ENCODE data around the gene GPR65.
"Not testable (repeated sequence)": the region's sequence is repeated elsewhere in the genome, so short reads cannot be mapped to it uniquely, and the experiment has no call there.

The GPR65 gene

GRCh38 chr14:88008039-88008742 is 3.3 kb downstream of the GPR65 start:
- no peak for TF ChIP-seq JUND (IDR thresholded peaks at IDR 0.05; ENCODE audit: low read depth)
- DNase-seq (ENCODE audit: low read depth in 1 of 2, low spot score in 1 of 2) = no peak
- in situ Hi-C loops (cut with HindIII; ENCODE audit: low pct_unique_long_range_greater_than_20kb, low sequenced_read_pairs) = no loop called here

GRCh38 chr14:88009486-88009885 is 4.6 kb downstream of the GPR65 start:
- in situ Hi-C loops (cut with HindIII; ENCODE audit: low pct_unique_long_range_greater_than_20kb, low sequenced_read_pairs) = no loop called here
- DNase-seq (ENCODE audit: low read depth in 1 of 2, low spot score in 1 of 2) = peak in 1 of 2 experiments; percentile 14

GRCh38 chr14:88010331-88010730 is 5.4 kb downstream of the GPR65 start:
- peak; percentile 30; the same call in 1 of the 2 replicates for TF ChIP-seq JUND (IDR thresholded peaks at IDR 0.05; ENCODE audit: low read depth)
- DNase-seq (ENCODE audit: low read depth in 1 of 2, low spot score in 1 of 2) = peak in 1 of 2 experiments; percentile 83
- in situ Hi-C loops (cut with HindIII; ENCODE audit: low pct_unique_long_range_greater_than_20kb, low sequenced_read_pairs) = no loop called here

More at GRCh38 chr14:88009486-88009885, 4.6 kb downstream of the GPR65 start:
- no peak for TF ChIP-seq JUND (IDR thresholded peaks at IDR 0.05; ENCODE audit: low read depth)

DNA sequence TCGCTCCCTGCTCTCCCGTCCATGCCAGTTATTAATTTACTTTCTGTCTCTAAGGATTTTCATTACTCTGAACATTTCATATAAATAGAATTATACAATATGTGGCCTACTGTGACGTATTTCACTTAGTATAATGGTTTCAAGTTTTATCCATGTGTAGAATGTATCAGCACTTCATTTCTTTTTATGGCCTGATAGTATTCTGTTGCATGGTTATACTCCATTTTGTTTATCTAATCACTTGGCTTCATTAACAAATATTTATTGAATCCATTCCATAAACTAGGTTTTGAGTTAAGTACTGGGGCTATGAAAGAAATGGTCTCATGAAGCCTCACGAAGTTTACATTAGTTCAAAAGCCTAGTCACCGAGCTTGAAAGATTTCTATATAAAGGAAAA is 7.6 kb downstream of the GPR65 start:
- TF ChIP-seq JUND (IDR thresholded peaks at IDR 0.05; ENCODE audit: low read depth) = no peak
- DNase-seq (ENCODE audit: low read depth in 1 of 2, low spot score in 1 of 2) = no peak
- in situ Hi-C loops (cut with HindIII; ENCODE audit: low pct_unique_long_range_greater_than_20kb, low sequenced_read_pairs) = no loop called here

- DNase-seq (ENCODE audit: low read depth in 1 of 2, low spot score in 1 of 2) = peak; percentile 55 to 88
- in situ Hi-C loops (cut with HindIII; ENCODE audit: low pct_unique_long_range_greater_than_20kb, low sequenced_read_pairs) = no loop called here
- TF ChIP-seq JUND (IDR thresholded peaks at IDR 0.05; ENCODE audit: low read depth) = no peak
These were observed 8.9 kb downstream of the GPR65 start for GRCh38 chr14:88013750-88014349.

DNA sequence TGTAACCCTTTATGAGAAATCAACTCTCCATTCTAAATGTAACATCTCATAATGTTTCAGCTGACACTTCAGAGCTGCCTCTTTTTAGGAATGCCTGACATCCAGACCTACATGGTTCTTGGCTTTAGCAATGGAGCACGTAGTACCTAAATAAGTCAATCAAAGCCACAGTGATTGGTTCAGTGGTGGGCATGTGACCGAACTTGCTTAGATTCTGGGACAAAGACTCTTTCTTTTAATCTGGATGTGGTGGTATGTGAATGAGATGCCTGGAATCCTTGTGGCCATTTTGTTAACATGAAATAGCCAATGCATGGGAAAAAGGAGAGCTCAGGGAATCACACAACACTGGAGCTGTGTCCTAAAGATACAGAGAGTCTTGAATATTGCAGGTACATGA is 11.8 kb downstream of the GPR65 start:
- TF ChIP-seq JUND (IDR thresholded peaks at IDR 0.05; ENCODE audit: low read depth) = no peak
- no peak for DNase-seq (ENCODE audit: low read depth in 1 of 2, low spot score in 1 of 2)
- in situ Hi-C loops (cut with HindIII; ENCODE audit: low pct_unique_long_range_greater_than_20kb, low sequenced_read_pairs) = no loop called here

- in situ Hi-C loops (cut with HindIII; ENCODE audit: low pct_unique_long_range_greater_than_20kb, low sequenced_read_pairs) = no loop called here
- no peak for TF ChIP-seq JUND (IDR thresholded peaks at IDR 0.05; ENCODE audit: low read depth)
- no peak for DNase-seq (ENCODE audit: low read depth in 1 of 2, low spot score in 1 of 2)
These were observed 12.6 kb downstream of the GPR65 start for GRCh38 chr14:88017535-88017934.

DNA sequence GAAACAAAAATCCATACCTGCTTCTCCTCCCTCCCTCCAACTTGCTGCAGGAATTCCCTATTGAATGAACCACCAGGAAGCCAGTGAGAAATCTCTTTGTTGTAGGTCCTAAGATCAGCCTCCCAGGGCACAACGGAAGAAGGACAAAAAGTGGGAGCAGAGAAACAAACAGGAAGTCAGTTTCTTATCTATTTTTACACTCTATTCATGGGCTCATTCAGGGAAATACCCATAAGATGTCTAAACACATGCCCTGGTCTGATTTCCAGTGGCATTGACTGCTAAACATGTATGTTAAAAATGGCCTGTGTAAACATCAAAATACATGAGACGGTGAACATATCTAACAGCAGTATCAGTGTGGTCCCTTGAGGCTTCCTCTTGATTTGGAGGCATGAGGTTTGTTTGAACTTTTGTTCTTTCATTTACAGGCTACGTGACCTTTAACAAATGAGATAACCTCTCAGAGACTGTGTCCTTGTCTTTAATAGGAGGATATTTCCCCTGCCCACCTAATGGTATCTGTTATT is 18.8 kb downstream of the GPR65 start:
- TF ChIP-seq JUND (IDR thresholded peaks at IDR 0.05; ENCODE audit: low read depth) = no peak
- in situ Hi-C loops (cut with HindIII; ENCODE audit: low pct_unique_long_range_greater_than_20kb, low sequenced_read_pairs) = no loop called here
- no peak for DNase-seq (ENCODE audit: low read depth in 1 of 2, low spot score in 1 of 2)

GRCh38 chr14:88024252-88025086 is 19.5 kb downstream of the GPR65 start:
- in situ Hi-C loops (cut with HindIII; ENCODE audit: low pct_unique_long_range_greater_than_20kb, low sequenced_read_pairs); DNase-seq (ENCODE audit: low read depth in 1 of 2, low spot score in 1 of 2): not testable (repeated sequence)

DNA sequence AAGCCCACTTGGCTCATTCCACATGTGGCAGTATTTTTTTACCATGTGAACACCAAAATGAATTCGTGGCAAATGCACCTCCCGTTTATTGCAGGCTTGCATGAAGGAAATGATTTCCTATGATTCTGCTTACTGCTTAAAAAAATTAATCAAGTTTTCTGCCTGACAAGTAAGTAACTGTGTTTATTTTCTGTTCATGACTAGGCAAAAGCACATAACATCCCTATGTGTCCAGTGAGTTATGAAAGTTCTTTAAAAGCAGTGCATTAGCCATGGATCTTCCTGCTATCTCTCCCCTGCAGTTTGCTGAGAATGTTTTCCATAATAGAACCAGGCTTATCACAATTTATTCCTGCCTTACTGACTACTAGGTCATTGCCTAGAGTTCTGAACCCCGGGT is 20.4 kb downstream of the GPR65 start:
- no peak for DNase-seq (ENCODE audit: low read depth in 1 of 2, low spot score in 1 of 2)
- no peak for TF ChIP-seq JUND (IDR thresholded peaks at IDR 0.05; ENCODE audit: low read depth)
- in situ Hi-C loops (cut with HindIII; ENCODE audit: low pct_unique_long_range_greater_than_20kb, low sequenced_read_pairs) = no loop called here

DNA sequence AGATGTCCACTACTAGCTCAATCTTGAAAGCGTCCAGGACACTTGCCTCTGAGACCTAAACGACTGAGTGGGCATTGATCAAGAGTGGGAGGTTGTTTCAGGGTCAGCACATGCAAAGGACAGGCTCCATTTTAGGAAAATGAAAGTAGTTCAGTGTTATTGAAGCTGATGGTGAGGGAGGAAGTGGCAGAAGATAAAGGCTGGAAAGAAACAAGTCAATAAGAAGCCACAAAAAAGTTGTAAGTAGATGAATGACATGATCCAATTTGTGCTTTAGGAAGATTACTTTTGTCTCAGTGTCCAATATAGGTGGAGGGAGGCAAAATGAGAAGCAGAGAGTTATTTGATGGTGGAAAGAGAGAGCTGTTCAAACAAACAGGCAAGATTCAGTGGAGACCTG is 22.0 kb downstream of the GPR65 start:
- DNase-seq (ENCODE audit: low read depth in 1 of 2, low spot score in 1 of 2) = no peak
- in situ Hi-C loops (cut with HindIII; ENCODE audit: low pct_unique_long_range_greater_than_20kb, low sequenced_read_pairs) = no loop called here
- no peak for TF ChIP-seq JUND (IDR thresholded peaks at IDR 0.05; ENCODE audit: low read depth)

- no peak for DNase-seq (ENCODE audit: low read depth in 1 of 2, low spot score in 1 of 2)
- TF ChIP-seq JUND (IDR thresholded peaks at IDR 0.05; ENCODE audit: low read depth) = no peak
- in situ Hi-C loops (cut with HindIII; ENCODE audit: low pct_unique_long_range_greater_than_20kb, low sequenced_read_pairs) = no loop called here
These were observed 24.6 kb downstream of the GPR65 start for GRCh38 chr14:88029500-88029899.

DNA sequence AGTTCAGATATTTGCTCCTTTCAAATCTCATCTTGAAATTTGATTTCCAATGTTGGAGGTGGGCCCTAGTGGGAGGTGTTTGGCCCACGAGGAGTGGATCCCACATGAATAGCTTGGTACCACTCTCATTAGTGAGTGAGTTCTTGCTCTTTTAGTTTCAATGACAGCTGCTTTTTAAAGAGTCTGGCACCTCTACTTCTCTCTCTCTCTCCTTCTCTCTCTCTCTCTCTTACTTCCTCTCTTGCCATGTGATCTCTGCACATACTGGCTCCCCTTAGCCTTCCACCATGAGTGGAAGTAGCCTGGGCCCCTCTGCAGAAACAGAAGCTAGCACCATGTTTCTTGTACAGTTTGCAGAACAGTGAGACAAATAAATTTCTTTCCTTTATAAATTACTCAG is 25.1 kb downstream of the GPR65 start:
- TF ChIP-seq JUND (IDR thresholded peaks at IDR 0.05; ENCODE audit: low read depth) = no peak
- in situ Hi-C loops (cut with HindIII; ENCODE audit: low pct_unique_long_range_greater_than_20kb, low sequenced_read_pairs) = no loop called here
- no peak for DNase-seq (ENCODE audit: low read depth in 1 of 2, low spot score in 1 of 2)
